Stimulated activated CD4-positive, alpha-beta T cell treated with anti-CD3 and anti-CD28 coated beads, Interleukin-2, amount 100 ng/mL, for 24 hours (primary cell): ENCODE data around the gene RNF130.
"Not testable (repeated sequence)": the region's sequence is repeated elsewhere in the genome, so short reads cannot be mapped to it uniquely, and the experiment has no call there.

ENCODE experiments used
- DNase-seq, 2 donors: peaks; one replicate each; pipeline ENCODE4 v3.0.0-alpha.2; 2020

The RNF130 gene

GRCh38 chr5:180013678-180014077 lies 57.9 kb downstream of the RNF130 start:
- DNase-seq: no peak

- no peak for DNase-seq
Observed at GRCh38 chr5:180012316-180012715, 59.2 kb downstream of the RNF130 start.

GRCh38 chr5:180010636-180011035 lies 60.9 kb downstream of the RNF130 start:
- DNase-seq: no peak

GRCh38 chr5:180009581-180009980 lies 62.0 kb downstream of the RNF130 start:
- DNase-seq: no peak

GRCh38 chr5:180008433-180008832 lies 63.1 kb downstream of the RNF130 start:
- no peak for DNase-seq

GRCh38 chr5:180007582-180007981 lies 64.0 kb downstream of the RNF130 start:
- DNase-seq: no peak

- no peak for DNase-seq
Observed at GRCh38 chr5:180006141-180006540, 65.4 kb downstream of the RNF130 start.

GRCh38 chr5:180003127-180003526 lies 68.4 kb downstream of the RNF130 start:
- DNase-seq: no peak

- DNase-seq: no peak
Observed at GRCh38 chr5:180001742-180002141, 69.8 kb downstream of the RNF130 start.

- DNase-seq: no peak
Observed at GRCh38 chr5:180001136-180001535, 70.4 kb downstream of the RNF130 start.

- no peak for DNase-seq
Observed at GRCh38 chr5:179998485-179998884, 73.1 kb downstream of the RNF130 start.

GRCh38 chr5:179994583-179995323 lies 76.8 kb downstream of the RNF130 start:
- no peak for DNase-seq

- not testable (repeated sequence) for DNase-seq
Observed at GRCh38 chr5:179992855-179993254, 78.7 kb downstream of the RNF130 start.

GRCh38 chr5:179991106-179991505 lies 80.5 kb downstream of the RNF130 start:
- DNase-seq: no peak

GRCh38 chr5:179990525-179990924 lies 81.0 kb downstream of the RNF130 start:
- not testable (repeated sequence) for DNase-seq

- no peak for DNase-seq
Observed at GRCh38 chr5:179986328-179986727, 85.2 kb downstream of the RNF130 start.

GRCh38 chr5:179981636-179982035 lies 89.9 kb downstream of the RNF130 start:
- no peak for DNase-seq

GRCh38 chr5:179980767-179981166 lies 90.8 kb downstream of the RNF130 start:
- DNase-seq: no peak

- DNase-seq: no peak
Observed at GRCh38 chr5:179978792-179979191, 92.8 kb downstream of the RNF130 start.

GRCh38 chr5:179975713-179976134 lies 95.8 kb downstream of the RNF130 start:
- no peak for DNase-seq

GRCh38 chr5:179974946-179975712 lies 96.4 kb downstream of the RNF130 start:
- DNase-seq: peak in 1 of 2 donors; percentile 20

- no peak for DNase-seq
Observed at GRCh38 chr5:179974246-179974945, 97.2 kb downstream of the RNF130 start.

- DNase-seq: no peak
Observed at GRCh38 chr5:179973391-179973790, 98.2 kb downstream of the RNF130 start.

- no peak for DNase-seq
Observed at GRCh38 chr5:179969110-179969509, 102.4 kb downstream of the RNF130 start.
